ENCODE measurements around the gene MTTP.

Gene MTTP

DNA sequence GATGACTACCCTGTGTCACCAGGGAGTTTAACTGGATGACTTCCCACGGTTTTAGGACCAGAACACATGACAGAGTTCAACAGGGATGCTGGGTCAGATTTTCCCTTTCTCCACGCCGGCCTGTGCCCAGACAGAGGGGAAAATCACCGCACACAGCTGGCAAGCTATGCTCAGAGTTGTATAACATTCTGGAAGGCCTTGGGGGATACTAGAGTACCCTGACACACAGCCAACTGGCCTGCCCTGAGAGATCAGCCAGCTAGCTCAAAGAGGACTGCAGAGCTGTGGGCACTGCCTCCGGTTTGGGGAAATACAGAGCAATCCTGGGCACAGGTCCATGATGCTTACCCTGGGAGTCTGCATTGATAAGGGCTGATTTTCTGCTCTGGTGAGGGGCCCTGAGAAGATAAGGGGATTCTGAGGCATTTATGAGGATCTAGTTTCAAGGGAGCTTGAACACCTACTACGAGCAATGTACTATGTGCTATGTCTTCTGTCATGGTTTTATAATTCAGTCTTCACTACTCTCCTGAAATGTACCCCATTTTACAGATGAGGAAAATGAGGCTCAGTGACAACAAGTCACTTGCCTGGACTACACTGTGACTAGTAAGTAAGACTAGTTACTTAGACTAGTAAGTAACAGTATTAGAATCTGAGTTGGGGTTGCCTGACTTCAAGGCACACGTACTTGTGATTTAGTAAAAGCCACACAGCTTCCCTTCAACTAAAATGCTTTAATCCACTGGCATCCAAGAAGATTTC lies 68.3 kb downstream of the MTTP start:
- DNase-seq (ENCODE audit: low read depth, low spot score): no peak

GRCh38 chr4:99644453-99644852 lies 69.8 kb downstream of the MTTP start:
- no peak for DNase-seq (ENCODE audit: low read depth, low spot score)

DNA sequence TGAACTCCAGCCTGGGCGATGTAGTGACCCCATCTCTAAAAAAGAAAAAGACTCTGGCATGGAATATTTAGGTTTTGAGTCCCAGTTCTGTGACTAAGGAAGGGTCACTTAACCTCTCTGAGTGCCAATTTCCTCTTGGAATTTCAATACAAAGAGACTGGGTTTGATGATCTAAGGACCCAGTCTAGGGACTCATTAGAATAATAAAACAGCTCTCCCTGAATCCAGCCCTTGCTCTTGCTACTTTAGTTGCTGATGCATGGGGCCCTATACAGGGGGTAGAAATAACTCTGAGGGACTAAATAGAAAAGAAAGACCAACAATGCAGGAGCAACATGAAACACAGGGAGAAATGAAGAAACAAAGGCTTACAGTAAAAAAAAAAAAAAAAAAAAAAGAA lies 70.4 kb downstream of the MTTP start:
- DNase-seq (ENCODE audit: low read depth, low spot score): no peak

DNA sequence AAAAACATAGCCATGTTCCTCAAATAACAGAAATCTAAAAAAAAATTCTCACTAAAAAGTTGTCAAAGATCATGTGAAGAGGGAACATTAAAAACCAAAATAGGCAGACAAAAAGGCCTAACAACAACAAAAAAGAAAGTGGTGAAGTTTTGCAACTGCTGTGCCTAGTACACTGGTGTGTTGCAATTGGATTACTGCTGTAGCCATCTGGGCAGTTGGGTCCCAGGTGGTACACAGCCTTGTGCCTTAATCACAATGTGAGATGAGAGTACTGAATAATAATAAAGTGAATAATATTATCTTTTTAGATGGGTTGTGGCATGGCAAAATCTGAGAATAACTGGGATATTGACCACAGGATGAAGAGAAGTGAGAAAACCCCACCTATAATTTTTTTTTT lies 71.0 kb downstream of the MTTP start:
- DNase-seq (ENCODE audit: low read depth, low spot score): no peak

DNA sequence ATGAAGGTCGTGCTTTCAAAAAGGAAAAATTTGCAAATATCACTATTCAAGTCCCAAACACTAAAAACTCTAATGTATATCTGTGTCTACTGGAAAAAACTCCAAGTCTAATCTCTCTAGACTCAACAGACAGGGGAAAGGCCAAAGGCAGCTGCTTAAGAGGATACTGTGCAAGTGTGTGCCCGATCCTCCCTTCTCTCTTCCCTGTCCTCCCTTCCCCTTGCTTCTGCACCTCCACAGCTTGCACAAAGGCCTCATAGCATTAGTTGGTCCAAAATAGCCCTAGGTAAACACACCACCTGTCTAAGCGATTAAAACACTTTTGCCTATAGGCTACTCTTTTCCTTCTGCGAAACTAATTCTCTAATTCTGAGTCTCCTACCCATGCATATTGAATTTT lies 72.4 kb downstream of the MTTP start:
- no peak for DNase-seq (ENCODE audit: low read depth, low spot score)

- DNase-seq (ENCODE audit: low read depth, low spot score): no peak
Observed at GRCh38 chr4:99648321-99648720, 73.7 kb downstream of the MTTP start.

DNA sequence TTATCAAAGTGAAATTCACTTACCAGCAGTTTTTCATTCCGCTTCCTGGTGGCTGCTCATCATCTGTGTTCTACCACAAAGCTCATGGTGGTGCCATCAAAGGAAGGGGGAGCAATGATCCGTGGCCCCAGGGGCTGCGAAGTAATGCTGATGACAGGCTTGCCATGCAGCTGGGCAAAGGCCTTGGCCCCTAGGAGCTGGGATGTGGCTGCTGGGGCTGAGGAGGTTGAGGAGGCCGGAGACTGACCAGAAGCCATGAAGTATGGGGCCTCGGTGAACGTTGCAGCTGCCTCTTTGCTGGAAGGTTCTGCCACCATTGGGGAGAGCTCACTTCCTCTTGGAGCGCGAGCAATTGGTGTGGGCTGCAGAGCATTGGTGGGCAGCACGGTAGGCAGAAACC lies 74.6 kb downstream of the MTTP start:
- no peak for DNase-seq (ENCODE audit: low read depth, low spot score)

- DNase-seq (ENCODE audit: low read depth, low spot score): no peak
Observed at GRCh38 chr4:99649778-99650177, 75.2 kb downstream of the MTTP start.

GRCh38 chr4:99651016-99651769 lies 76.6 kb downstream of the MTTP start:
- no peak for DNase-seq (ENCODE audit: low read depth, low spot score)

GRCh38 chr4:99651811-99652485 lies 77.3 kb downstream of the MTTP start:
- DNase-seq (ENCODE audit: low read depth, low spot score): no peak

DNA sequence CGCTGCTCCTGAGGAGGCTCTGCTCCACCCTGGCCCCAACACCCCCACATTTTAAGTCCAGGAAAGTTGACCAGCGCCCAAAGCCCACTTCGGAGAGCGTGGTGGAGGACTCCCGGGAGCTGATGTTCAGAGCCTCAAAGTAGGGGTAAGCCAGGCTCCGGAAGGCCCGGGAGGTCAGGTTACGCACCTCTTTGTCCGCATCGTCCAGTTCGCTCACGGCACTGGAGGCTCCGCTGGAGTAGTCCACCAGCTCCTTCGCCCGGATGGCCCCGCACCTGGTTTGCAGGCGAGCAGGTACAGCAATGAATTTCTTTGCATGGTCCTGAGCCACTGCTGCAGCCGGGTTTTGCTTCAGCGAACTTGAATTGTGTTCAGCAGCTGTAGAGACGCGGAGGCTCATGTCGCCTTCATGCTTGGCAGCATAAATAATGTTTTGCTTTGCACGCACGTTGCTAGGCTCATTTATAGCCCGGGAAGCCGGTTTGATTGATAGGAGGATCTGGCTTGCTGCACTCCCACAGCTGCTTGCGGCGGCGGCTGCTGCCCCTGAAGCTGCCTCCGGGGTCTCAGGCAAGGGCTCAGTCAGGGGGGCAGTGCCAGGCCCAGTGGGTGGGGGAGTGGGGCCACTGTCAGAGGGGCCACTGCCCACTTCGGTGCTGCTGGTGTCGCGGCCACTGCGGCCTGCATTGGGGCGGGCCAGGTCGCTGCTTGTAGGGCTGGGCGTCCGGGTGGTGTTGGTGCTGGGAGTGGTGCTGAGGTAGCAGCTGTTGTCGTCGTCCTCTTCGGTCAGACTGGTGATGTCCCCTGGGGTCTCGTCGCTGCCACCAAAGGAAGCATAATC lies 78.2 kb downstream of the MTTP start:
- DNase-seq (ENCODE audit: low read depth, low spot score): no peak

DNA sequence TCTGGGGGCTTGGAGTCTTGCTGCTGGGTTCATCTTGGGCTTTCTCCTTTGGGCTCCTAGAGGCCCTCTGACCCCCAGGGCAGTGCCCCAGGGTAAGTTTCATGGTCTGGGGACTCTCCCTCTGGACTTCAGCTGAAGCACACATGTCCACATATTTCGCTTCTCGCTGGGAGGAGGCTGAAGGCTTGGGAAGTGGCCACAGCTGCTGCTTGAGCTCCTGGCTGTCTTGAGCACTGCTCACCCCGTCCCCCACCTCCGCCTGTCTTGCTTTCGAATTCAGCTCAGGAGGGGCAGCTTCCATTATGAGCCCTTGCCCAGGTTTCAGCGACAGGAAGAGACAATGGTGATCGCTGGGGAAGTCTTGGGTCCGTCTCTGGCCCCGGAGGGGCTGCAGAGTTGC lies 79.3 kb downstream of the MTTP start:
- DNase-seq (ENCODE audit: low read depth, low spot score): no peak

GRCh38 chr4:99654361-99654761 lies 79.7 kb downstream of the MTTP start:
- no peak for DNase-seq (ENCODE audit: low read depth, low spot score)

DNA sequence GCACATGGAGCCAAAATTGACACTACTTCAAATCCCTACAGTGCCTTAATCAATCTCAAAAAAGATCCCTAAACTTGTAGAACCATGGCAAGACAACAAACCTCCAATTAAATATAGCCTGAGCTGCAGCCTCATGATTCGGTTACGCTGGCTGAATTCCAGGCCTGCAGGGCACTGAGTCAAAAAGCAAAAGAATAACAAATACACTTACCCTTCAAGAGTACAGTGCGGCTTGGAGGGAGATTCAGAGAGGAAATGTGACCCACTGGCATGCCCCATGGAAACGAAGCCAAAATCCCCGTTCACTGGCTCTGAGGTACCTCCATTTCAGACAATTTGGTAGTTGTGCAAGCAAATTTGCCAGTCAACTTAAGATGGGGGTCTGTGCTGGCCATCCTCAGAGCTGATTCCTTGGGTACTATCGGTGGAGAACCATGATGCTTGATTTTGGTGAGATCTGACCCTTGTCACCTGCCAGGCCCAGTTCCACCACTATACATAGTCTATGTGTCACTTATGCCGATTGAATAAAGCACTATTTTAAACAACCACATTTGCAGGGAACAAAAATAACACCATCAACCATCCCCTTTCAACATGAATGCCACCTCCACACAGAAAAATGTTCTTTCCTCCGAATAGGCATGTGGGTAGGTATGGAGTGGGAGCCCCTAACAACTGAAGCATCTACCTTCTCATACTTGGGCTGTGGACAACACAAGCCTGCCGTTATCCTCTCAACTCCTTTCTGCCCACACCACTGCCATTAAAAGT lies 80.9 kb downstream of the MTTP start:
- no peak for DNase-seq (ENCODE audit: low read depth, low spot score)

DNA sequence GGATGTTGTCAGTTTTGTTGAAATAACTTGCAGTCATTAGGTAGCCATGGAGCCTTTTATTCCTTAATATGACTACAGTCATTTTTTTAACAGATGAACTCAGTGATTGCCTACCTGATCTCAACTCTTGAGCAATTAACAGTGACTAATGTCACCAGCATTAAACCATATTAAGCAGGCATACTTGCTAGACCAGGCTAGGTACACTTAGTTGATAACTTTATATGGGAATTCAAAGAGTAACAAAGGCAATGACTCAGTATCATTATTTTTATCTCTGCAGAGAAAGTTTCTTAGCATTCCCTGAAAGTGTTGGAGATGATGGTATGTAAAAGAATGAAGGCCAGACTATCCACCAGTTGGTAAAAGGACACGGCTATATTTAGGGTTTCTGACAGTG lies 83.2 kb downstream of the MTTP start, which contains the start of gene C4orf54:
Gene C4orf54 (minus strand): TSS at position 31 of the 400 bp plus-strand sequence. CDS start 3,180 bp downstream, outside the sequence.
- no peak for DNase-seq (ENCODE audit: low read depth, low spot score)

DNA sequence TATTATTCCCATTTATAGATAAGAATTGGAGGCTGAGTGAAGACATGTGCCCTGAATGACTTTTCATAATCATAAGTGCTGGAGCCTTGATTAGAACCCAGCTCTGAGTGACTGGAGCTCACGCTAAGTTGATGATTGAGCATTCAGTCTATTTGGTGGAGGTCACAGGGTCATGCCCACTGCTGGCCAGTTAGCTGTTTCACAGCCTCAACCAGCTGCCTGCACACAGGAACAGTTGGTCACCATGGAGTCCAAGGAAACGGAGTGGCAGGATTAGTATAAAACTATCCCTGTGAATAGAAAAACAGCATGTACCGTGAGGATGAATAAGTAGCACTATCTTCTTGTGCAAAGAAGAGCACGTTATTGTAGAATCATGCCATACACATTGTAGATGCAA lies 84.0 kb downstream of the MTTP start:
- DNase-seq (ENCODE audit: low read depth, low spot score): no peak

- no peak for DNase-seq (ENCODE audit: low read depth, low spot score)
Observed at GRCh38 chr4:99661907-99662306, 87.3 kb downstream of the MTTP start.

- no peak for DNase-seq (ENCODE audit: low read depth, low spot score)
Observed at GRCh38 chr4:99664716-99665115, 90.1 kb downstream of the MTTP start.

DNA sequence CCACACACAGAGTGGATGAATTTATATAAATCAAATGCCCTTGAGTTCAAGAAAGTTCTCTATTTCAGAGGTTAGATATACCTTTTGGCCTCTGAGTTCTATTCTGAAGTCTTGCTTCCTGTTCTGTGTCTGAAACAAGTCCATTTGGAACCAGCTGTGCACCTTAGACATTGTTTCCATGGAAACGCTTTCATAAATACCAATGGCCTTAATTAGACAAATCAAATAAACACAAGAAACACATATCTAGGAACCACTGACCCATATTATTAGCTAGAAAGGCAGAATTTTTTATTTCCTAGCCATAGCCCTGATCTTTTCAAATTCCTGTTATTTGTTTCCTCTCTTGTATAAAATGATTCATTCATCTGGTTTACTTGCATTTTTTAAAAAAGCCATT lies 91.4 kb downstream of the MTTP start:
- no peak for DNase-seq (ENCODE audit: low read depth, low spot score)

DNA sequence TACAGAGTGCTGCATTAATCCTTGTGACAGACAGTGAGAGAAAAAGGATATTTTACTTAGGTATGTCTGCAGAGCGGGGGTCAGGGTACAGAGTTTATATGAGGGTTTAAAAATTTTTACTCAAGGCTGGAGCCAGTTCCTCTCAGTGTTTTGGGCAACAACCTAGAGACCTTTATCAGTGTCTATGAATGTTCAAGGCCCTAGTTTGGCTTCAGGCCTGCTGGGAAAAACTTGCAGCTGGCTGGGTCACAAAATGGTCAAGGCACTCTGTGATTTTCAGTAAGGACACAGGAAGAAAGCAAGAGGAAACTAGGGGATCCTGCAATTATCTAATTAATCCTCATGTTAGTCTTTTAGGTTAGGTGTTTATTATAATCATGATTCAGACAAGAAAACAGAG lies 93.8 kb downstream of the MTTP start:
- DNase-seq (ENCODE audit: low read depth, low spot score): no peak

GRCh38 chr4:99669084-99669483 lies 94.5 kb downstream of the MTTP start:
- no peak for DNase-seq (ENCODE audit: low read depth, low spot score)
